SK-N-SH treated with all-trans-retinoic acid at 6 μM for 48 hours (cell line): ENCODE data around the gene KIAA1586.

Experiments
- ARNTL ChIP-seq: fragments of 450-650 bp; formaldehyde crosslinking; IDR thresholded peaks from 2 replicates; pipeline ENCODE4 v1.5.0; 2020; ENCODE audit warnings: low read depth, mild to moderate bottlenecking, moderate library complexity, borderline replicate concordance
- BACH2 ChIP-seq: fragments of 250-450 bp; sonication (Bioruptor Pico); IDR thresholded peaks from 2 replicates; pipeline ENCODE4 v1.9.0; 2021; ENCODE audit warnings: mild to moderate bottlenecking, borderline replicate concordance
- CREB5 ChIP-seq: fragments of 250-450 bp; sonication (Bioruptor Pico); IDR thresholded peaks from 2 replicates; pipeline ENCODE4 v1.5.1; 2020; ENCODE audit warnings: low read depth, mild to moderate bottlenecking, moderate library complexity
- POU6F1 ChIP-seq: fragments of 250-450 bp; sonication (Bioruptor Pico); IDR thresholded peaks from 2 replicates; pipeline ENCODE4 v1.8.0; 2021; ENCODE audit warnings: low read depth, mild to moderate bottlenecking, moderate library complexity, borderline replicate concordance
- RARB ChIP-seq: fragments of 250-450 bp; sonication (Bioruptor Pico); IDR thresholded peaks from 2 replicates; pipeline ENCODE4 v1.8.0; 2021; ENCODE audit warnings: mild to moderate bottlenecking, moderate library complexity
- ZC3H10 ChIP-seq: fragments of 250-450 bp; sonication (Bioruptor Pico); IDR thresholded peaks from 2 replicates; pipeline ENCODE4 v1.5.1; 2021; ENCODE audit warnings: mild to moderate bottlenecking, moderate library complexity
- ZFP3 ChIP-seq: fragments of 250-450 bp; sonication (Bioruptor Pico); IDR thresholded peaks from 2 replicates; pipeline ENCODE4 v1.5.0; 2020; ENCODE audit warnings: mild to moderate bottlenecking, moderate library complexity
- ZFP30 ChIP-seq: fragments of 450-650 bp; formaldehyde crosslinking; IDR thresholded peaks from 2 replicates; pipeline ENCODE4 v1.5.0; 2022; ENCODE audit warnings: mild to moderate bottlenecking, moderate library complexity
- ZNF8 ChIP-seq: fragments of 450-650 bp; formaldehyde crosslinking; IDR thresholded peaks from 2 replicates; pipeline ENCODE4 v1.5.0; 2020; ENCODE audit warnings: mild to moderate bottlenecking, moderate library complexity

- TF ChIP-seq CREB5 (CRISPR knock-in tag) (no peak), ARNTL (CRISPR knock-in tag) (no peak), BACH2 (CRISPR knock-in tag) (no peak), ZC3H10 (CRISPR knock-in tag) (no peak), RARB (no peak), ZFP3 (no peak), POU6F1 (CRISPR knock-in tag) (no peak), ZNF8 (CRISPR knock-in tag) (no peak), ZFP30 (CRISPR knock-in tag) (no peak)
Observed at GRCh38 chr6:57021086-57021720, 25.3 kb upstream of the KIAA1586 start.
